Measurements from ENCODE around the gene RLN1.

GRCh38 chr9:5389109-5389732 is 49.5 kb upstream of the RLN1 start:
- TF ChIP-seq, protein P1, sequence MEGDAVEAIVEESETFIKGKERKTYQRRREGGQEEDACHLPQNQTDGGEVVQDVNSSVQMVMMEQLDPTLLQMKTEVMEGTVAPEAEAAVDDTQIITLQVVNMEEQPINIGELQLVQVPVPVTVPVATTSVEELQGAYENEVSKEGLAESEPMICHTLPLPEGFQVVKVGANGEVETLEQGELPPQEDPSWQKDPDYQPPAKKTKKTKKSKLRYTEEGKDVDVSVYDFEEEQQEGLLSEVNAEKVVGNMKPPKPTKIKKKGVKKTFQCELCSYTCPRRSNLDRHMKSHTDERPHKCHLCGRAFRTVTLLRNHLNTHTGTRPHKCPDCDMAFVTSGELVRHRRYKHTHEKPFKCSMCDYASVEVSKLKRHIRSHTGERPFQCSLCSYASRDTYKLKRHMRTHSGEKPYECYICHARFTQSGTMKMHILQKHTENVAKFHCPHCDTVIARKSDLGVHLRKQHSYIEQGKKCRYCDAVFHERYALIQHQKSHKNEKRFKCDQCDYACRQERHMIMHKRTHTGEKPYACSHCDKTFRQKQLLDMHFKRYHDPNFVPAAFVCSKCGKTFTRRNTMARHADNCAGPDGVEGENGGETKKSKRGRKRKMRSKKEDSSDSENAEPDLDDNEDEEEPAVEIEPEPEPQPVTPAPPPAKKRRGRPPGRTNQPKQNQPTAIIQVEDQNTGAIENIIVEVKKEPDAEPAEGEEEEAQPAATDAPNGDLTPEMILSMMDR (IDR thresholded peaks at IDR 0.05): no peak
- no peak for TF ChIP-seq POLR2A (IDR thresholded peaks at IDR 0.05)

Measured in tibial nerve (tissue), 3 donors.